ENCODE results near the gene MROH7.

DNA sequence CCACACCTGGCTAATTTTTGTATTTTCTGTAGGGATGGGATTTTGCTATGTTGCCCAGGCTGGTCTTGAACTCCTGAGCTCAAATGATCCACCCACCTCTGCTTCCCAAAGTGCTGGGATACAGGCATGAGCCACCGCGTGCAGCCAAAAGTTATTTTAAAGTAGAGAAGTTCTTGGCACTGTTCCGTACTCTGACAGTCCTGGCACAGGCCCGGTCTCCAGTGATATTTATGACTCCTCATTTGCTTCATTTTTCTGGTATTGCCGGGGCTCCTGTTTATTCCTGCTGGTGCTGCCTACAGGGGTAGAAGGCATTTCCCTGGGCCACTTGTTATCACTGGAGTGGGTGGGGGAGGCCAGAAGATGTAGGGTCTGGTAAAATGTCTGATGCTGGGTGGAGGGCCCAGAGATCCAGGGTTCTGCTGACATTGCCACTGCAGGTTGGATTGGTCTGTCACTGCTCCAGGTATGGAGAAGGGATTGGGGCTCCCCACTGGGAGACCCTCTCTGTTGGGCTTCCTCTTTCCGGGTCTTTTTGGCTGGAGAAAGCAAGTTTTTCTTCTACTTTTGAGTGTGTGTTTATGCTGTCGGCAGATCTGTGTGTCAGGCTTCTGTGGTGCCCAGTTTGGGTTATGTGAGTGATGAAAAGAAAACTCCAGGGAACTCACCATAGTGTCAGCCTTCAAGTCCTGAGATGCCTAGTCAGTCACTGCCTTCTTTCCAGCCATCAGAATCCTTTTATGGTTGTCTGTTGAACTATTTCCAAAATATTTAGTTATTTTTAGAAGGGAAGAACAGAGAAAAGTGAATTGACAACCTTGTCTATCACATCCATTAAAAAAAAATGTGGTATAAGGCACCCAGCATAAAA is 4.5 kb downstream of the MROH7 start:
- TF ChIP-seq, protein P1, sequence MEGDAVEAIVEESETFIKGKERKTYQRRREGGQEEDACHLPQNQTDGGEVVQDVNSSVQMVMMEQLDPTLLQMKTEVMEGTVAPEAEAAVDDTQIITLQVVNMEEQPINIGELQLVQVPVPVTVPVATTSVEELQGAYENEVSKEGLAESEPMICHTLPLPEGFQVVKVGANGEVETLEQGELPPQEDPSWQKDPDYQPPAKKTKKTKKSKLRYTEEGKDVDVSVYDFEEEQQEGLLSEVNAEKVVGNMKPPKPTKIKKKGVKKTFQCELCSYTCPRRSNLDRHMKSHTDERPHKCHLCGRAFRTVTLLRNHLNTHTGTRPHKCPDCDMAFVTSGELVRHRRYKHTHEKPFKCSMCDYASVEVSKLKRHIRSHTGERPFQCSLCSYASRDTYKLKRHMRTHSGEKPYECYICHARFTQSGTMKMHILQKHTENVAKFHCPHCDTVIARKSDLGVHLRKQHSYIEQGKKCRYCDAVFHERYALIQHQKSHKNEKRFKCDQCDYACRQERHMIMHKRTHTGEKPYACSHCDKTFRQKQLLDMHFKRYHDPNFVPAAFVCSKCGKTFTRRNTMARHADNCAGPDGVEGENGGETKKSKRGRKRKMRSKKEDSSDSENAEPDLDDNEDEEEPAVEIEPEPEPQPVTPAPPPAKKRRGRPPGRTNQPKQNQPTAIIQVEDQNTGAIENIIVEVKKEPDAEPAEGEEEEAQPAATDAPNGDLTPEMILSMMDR (IDR thresholded peaks at IDR 0.05): no peak
- TF ChIP-seq EP300 (IDR thresholded peaks at IDR 0.05) (no peak), POLR2A (IDR thresholded peaks at IDR 0.05) (no peak), POLR2AphosphoS5 (IDR thresholded peaks at IDR 0.05) (peak; percentile 66)
